DND-41 (cell line): Measurements from ENCODE around the gene SEMA5A.

ENCODE experiments used
- EZH2 ChIP-seq: IDR thresholded peaks from 3 replicates; pipeline ENCODE4 v1.6.1; 2012; ENCODE audit warnings: borderline replicate concordance, low read depth, mild to moderate bottlenecking, moderate library complexity, low read length, inconsistent platforms; ENCODE audit not compliant: severe bottlenecking
- TF ChIP-seq, protein P1 (sequence below): IDR thresholded peaks from 2 replicates; pipeline ENCODE4 v1.5.1; 2012; ENCODE audit warnings: borderline replicate concordance, low read length, moderate library complexity, mild to moderate bottlenecking; ENCODE audit not compliant: poor library complexity, severe bottlenecking; ENCODE audit errors: extremely low read depth

DNA sequence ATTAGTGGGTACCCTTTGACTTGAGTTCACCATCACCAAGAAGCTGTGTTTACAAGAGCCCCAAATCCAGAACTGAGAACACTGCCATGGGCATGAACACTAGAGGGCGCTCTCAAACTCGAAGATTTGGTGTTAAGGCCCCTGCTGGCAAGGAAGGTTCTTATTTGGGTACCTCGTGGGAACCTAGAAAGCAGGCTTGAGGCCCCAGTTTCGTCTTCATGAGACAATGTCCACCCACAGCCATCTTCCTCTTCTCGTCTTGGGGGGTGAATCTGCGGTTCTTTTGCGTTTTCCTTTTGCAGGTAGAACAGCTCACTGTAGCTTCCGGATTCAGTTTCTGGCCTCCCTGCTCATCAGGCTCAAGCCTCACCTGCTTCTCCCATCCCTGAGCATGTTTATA is 184.0 kb downstream of the SEMA5A start:
- TF ChIP-seq, protein P1, sequence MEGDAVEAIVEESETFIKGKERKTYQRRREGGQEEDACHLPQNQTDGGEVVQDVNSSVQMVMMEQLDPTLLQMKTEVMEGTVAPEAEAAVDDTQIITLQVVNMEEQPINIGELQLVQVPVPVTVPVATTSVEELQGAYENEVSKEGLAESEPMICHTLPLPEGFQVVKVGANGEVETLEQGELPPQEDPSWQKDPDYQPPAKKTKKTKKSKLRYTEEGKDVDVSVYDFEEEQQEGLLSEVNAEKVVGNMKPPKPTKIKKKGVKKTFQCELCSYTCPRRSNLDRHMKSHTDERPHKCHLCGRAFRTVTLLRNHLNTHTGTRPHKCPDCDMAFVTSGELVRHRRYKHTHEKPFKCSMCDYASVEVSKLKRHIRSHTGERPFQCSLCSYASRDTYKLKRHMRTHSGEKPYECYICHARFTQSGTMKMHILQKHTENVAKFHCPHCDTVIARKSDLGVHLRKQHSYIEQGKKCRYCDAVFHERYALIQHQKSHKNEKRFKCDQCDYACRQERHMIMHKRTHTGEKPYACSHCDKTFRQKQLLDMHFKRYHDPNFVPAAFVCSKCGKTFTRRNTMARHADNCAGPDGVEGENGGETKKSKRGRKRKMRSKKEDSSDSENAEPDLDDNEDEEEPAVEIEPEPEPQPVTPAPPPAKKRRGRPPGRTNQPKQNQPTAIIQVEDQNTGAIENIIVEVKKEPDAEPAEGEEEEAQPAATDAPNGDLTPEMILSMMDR, result peak; percentile 80
- no peak for TF ChIP-seq EZH2
